Measurements from ENCODE around the gene ZNF320.
"Not testable (repeated sequence)": the region's sequence is repeated elsewhere in the genome, so short reads cannot be mapped to it uniquely, and the experiment has no call there.

ZNF320 gene

DNA sequence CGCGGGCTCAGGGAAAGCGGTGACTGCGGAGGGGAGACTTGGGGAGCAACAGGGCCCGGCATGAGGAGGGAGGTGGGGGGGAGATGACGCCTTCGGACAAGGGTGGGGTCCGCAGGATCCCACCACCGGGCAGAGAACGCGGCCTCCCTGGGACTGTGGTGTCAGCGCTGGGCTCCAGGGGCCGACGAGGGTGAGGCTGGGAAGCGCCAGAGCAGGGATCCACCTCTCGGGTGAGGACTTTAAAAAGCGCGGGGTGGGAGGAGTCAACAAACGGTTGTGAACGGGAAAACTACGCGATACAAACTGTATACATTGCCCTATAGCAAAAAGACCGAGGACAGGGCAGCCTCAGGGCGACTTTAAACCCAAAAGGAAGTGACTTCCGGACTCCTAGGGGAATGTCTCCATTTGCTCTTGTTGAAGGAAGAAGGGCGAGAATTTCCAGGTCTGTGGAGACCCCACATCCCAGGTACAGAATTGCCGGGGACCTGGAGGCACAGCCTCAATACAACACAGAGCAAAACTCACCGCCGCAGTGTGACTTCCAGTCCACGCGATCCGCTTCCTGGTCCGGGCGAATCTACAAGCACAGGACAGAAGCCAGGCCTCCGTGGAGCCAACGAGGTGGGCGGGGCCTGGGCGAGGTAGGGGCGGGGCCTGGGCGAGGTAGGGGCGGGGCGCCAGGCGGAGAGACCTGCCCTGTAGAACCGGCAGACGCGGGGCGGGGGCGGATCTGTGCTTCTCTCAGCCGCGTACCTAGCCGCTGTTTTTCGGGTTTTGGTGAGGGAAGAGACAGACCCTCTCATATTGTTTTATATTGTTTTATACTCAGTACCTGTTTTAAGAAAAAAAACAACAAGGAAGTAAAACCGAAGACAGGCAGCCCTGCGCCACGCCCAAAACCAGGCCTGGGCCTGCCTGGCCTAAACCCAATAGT, 25.7 kb upstream of the ZNF320 start, which contains the start of gene ZNF888:
TSS of gene ZNF888 (minus strand) at position 588 of the 937 bp plus-strand sequence. CDS start 5,555 bp downstream, outside the sequence.
- peak; percentile 76 for DNase-seq (ENCODE audit: low read depth)

GRCh38 chr19:52917531-52917930, 20.1 kb upstream of the ZNF320 start:
- no peak for DNase-seq (ENCODE audit: low read depth)

DNA sequence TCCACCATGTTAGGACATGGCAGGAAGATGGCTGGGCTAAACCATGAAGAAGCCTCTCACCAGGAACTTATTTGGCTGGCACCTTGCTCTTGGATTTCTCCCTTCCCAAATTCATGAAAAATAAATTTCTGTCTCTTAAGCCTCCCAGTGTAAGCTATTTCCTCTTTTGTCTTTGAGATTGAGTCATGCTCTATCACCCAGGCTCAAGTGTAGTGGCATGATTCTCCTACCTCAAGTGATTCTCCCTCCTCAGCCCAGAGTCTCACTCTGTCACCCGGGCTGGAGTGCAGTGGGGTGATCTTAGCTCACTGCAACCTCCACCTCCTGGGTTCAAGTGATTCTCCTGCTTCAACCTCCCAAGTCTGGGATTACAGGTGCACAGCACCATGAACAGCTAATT, 13.2 kb upstream of the ZNF320 start:
- no peak for DNase-seq (ENCODE audit: low read depth)

DNA sequence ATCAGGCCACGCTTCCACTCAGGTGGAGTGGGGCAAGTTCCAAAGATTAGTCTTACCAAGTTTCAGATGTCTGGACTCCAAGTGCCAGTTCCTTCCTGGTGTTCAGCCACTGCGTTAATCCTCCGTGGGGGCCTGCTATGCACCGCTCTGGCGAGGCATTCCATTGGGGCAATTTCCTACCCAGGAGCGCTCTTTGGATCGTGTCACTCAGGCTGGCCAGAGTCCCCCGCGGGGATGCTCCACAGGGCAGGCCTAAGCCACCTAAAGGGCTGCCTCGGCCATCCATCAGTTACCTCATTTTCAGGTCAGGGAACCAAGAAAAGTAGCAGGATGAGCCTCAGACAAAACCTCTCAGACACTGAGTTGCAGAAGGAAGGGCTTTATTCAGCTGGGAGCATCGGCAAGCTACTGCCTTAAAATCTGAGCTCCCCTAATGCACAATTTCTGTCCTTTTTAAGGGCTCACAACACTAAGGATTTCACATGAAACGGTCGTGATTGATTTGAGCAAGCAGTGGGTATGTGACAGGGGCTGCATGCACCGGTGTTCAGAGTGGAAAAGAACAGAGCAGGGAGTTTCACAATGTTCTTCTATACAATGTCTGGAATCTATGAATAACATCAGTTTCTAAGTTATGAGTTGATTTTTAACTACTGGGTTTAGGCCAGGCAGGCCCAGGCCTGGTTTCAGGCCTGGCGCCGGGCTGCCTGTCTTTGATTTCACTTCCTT, 6.8 kb upstream of the ZNF320 start:
- not testable (repeated sequence) for DNase-seq (ENCODE audit: low read depth)

DNA sequence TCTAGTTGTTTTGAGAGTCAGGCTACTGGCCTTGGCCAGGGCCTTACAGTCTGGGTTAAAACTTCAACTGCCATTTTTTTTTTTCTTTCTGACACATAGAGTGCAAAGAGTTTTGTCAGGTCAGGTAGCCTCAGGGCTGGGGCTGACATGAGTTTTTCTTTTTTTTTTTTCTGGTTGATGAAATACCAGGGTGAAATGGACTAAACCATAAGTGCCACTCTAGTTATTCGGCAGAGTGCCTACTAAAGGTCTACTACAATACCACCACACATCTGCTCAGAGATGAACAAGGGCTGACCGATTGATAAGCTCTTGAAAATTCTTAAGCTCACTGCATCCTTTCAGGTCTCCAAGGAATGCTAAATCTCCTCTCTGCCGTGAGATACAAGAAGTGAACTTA, 4.4 kb upstream of the ZNF320 start:
- DNase-seq (ENCODE audit: low read depth) = no peak

DNA sequence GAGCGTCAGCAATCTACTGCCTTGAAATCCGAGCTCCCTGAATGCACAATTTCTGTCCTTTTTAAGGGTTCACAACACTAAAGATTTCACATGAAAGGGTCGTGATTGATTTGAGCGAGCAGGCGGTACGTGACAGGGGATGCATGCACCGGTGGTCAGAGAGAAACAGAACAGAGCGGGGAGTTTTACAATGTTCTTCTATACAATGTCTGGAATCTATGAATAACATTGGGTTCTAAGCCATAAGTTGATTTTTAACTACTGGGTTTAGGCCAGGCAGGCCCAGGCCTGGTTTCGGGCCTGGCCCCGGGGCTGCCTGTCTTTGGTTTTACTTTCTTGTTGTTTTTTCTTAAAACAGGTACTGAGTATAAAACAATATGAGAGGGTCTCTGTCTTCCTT, 1.2 kb upstream of the ZNF320 start:
- not testable (repeated sequence) for DNase-seq (ENCODE audit: low read depth)

GRCh38 chr19:52898101-52898500, 666 bp upstream of the ZNF320 start:
- no peak for DNase-seq (ENCODE audit: low read depth)

DNA sequence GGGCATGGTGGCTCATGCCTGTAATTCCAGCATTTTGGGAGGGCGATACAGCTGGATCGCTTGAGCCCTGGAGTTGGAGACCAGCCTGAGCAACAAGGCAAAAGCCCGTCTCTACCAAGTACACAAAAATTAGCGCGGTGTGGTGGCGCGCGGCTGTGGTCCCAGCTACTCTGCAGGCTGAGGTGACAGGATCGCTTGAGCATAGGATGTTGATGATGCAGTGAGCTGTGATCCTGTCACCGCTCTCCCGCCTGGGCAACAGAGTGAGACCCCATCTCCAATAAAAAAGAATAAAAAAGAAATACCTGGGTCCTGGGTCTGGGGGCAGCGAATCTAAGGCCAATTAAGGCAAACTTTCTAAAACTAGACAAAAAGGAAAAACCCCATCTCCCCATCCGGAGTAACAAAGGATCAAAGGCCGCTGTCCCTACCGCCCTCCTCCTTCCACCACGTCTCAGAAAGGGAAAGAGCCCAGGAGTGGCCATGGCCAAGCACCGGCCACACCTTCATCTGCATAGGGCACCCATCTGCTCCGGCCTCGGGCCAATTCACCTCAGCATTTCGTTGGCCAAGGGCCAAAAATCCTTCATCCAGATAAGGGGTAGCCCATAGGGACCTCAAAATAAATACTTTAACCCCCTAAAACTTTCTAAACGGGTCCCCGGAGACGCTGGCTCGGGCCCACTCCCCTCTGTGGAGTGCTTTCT, 851 bp downstream of the ZNF320 start:
- DNase-seq (ENCODE audit: low read depth) = no peak

GRCh38 chr19:52891336-52891735, 6.1 kb downstream of the ZNF320 start:
- DNase-seq (ENCODE audit: low read depth) = no peak

DNA sequence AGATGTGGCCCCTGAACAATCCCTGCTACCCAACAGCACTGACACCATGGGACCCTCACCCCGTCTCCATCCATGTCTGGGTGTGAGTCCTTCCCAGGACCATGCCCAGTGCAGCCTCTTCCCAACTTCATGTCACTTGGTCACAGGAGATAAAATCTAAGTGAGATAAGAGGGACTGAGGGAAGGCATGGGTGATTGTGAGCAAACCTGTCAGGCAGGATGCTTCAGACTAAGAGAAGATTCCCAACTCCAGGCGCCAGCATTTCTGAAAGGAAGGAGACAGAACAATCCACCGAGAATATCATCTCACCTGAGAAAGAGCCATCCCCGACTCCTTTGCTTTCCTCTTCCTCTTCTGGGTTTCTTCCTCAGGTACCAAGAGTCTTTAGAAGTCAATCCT, 7.5 kb downstream of the ZNF320 start:
- no peak for DNase-seq (ENCODE audit: low read depth)

DNA sequence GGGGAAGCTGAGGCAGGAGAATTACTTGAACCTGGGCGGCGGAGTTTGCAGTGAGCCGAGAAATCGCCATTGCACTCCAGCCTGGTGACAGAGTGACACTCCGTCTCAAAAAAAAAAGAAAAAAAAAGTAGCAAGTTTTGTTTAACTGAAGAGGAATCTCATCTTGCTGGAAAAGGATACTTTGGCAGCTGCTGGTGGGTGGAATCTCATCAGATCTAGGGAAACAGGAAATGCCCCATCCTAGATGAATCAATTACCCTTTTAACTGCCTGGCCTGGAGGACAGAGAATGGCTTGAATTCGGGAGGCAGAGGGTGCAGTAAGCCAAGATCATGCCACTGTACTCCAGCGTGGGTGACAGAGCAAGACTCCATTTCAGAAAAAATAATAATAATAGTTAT, 8.4 kb downstream of the ZNF320 start:
- no peak for DNase-seq (ENCODE audit: low read depth)

DNA sequence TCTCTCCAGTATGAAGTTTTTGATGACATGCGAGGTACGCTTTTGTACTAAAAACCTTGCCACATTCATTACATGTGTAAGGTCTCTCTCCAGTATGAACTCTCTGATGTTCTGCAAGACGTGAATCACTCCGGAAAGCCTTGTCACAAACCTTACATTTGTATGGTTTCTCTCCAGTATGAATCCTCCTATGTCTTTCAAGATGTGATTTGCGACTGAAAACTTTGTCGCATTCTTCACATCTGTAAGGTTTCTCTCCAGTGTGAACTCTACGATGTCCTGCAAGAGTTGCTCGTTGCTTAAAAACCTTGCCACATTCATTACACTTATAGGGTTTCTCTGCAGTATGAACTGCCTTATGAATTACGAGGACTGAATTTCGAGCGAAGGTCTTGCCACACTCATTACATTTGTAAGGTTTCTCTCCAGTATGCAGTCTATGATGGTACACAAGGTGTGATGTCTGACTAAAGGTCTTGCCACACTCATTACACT, 16.5 kb downstream of the ZNF320 start:
- DNase-seq (ENCODE audit: low read depth) = no peak

DNA sequence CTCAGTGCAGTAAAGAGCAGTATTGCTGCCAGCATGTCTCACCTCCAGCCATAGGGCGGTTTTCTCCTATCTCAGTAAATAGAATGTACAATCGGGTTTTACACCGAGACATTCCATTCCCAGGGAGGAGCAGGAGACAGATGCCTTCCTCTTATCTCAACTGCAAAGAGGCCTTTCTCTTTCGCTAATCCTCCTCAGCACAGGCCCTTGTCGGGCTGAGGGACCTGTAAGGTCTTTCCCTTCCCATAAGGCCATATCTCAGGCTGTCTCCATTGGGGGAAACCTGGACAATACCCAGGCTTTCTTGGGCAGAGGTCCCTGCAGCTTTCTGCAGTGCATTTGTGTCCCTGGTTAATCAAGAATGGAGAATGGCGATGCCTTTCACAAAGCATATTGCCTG, 24.4 kb downstream of the ZNF320 start:
- not testable (repeated sequence) for DNase-seq (ENCODE audit: low read depth)

DNA sequence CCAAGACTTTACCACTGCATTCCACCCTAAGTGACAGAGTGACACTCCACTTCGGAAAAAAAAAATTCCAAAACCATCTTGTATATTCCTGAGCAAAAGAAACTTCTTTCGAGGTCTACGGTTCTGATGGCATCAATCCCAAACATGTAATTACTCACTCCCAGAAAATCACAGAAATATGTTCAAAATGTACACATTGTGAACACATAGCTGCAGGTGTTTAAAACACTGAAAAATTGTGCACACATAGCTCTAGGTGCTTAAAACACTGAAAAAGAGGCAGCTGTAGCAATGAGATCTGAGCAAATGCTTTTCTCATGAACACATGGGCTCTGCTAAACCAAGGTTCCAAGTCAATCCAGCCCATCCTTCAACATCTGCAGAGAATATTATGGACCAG, 26.0 kb downstream of the ZNF320 start:
- DNase-seq (ENCODE audit: low read depth) = no peak

DNA sequence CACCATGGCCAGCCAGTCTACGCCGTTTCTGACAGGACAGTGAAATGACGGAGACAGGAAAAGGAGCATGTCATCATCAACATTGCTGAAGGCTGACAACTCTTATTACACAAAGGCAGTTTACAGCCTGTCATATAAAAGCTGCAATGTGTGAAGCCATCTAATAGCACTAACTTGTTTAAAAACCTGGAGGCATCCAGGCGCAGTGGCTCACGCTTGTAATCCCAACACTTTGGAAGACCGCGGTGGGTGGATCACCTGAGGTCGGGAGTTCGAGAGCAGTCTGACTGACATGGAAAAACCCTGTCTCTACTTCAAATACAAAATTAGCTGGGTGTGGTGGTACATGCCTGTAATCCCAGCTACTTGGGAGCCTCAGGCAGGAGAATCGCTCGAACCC, 29.4 kb downstream of the ZNF320 start:
- not testable (repeated sequence) for DNase-seq (ENCODE audit: low read depth)

GRCh38 chr19:52857378-52858191, 39.9 kb downstream of the ZNF320 start, which contains the start of gene ZNF468:
TSS of gene ZNF468 (minus strand) at chr19:52857619. CDS start at chr19:52854272, 3,347 bp downstream.
- peak; percentile 53 for DNase-seq (ENCODE audit: low read depth)

DNA sequence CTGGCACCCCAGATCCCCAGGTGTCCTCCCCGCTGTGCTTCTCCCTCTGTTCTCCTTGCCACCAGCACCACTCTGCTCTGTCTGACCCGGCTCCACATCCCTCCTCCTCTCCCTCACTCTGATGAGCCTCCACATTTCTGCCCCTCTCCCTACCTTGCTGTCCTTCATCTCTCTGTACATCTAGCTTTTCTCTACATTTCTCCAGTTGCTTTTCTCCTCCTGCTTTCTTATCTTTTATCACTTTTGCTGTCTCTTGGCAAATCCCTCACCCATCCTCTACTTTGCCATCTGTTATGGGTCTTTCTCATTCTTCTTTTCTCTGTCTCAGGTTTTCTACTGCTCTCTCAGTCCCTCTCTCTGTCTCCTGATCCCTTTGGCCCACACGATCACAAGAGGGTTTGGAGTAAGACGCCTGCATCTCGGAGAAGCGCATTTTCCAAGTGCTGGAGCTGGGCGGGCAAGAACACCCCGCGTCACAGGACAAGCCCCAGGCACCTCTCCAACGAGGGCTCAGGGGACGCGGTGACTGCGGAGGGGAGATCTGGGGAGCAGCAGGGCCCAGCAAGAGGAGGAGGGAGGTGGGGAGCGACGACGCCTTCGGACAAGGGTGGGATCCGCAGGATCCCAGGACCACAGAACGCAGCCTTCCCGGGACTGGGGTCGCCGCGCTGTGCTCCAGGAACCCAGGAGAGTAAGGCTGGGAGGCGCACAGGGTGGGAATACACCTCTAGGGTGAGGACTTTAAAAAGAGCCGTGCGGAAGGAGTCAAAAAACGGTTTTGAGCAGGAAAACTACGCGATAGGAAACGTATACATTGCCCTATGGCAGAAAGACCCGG, 40.7 kb downstream of the ZNF320 start:
- not testable (repeated sequence) for DNase-seq (ENCODE audit: low read depth)

All from activated T-cell treated with anti-CD3 and anti-CD28 coated beads for 24 hours (primary cell).